Fibroblast of pulmonary artery (primary cell): Measurements from ENCODE around the gene GRAMD2B.

Source experiments
- DNase-seq: peaks from one replicate; pipeline ENCODE4 v3.0.0-alpha.2; 2010; ENCODE audit warnings: low read depth
- H3K4me3 ChIP-seq: replicated peaks from 2 replicates; pipeline ENCODE4 v1.5.1; 2011; ENCODE audit warnings: low read depth, mild to moderate bottlenecking, control low read depth, low read length, moderate library complexity
- TF ChIP-seq, protein P1 (sequence below): IDR thresholded peaks from 2 replicates; pipeline ENCODE4 v1.5.1; 2011; ENCODE audit warnings: mild to moderate bottlenecking, control low read depth, low read length, inconsistent platforms; ENCODE audit errors: missing control alignments

The GRAMD2B gene

DNA sequence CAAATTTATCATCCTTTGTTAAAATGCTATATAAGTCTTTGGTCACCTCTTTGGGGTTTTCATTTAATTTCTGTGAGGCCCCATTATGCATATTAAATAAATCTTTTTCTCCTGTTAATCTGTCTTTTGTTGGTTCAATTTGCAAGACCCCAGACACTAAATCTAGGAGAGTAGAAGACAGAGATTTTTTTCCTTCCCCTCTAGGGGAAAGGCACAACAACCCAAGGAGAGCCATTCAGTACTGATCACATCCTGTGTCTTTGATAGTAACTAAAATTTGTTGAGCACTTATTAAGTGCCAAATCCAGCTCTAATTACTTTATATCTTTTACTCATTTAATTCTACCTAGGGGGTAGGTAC lies 97.4 kb downstream of the GRAMD2B start:
- no peak overlapping the region for H3K4me3 ChIP-seq
- DNase-seq = no peak
- TF ChIP-seq, protein P1, sequence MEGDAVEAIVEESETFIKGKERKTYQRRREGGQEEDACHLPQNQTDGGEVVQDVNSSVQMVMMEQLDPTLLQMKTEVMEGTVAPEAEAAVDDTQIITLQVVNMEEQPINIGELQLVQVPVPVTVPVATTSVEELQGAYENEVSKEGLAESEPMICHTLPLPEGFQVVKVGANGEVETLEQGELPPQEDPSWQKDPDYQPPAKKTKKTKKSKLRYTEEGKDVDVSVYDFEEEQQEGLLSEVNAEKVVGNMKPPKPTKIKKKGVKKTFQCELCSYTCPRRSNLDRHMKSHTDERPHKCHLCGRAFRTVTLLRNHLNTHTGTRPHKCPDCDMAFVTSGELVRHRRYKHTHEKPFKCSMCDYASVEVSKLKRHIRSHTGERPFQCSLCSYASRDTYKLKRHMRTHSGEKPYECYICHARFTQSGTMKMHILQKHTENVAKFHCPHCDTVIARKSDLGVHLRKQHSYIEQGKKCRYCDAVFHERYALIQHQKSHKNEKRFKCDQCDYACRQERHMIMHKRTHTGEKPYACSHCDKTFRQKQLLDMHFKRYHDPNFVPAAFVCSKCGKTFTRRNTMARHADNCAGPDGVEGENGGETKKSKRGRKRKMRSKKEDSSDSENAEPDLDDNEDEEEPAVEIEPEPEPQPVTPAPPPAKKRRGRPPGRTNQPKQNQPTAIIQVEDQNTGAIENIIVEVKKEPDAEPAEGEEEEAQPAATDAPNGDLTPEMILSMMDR = no peak

DNA sequence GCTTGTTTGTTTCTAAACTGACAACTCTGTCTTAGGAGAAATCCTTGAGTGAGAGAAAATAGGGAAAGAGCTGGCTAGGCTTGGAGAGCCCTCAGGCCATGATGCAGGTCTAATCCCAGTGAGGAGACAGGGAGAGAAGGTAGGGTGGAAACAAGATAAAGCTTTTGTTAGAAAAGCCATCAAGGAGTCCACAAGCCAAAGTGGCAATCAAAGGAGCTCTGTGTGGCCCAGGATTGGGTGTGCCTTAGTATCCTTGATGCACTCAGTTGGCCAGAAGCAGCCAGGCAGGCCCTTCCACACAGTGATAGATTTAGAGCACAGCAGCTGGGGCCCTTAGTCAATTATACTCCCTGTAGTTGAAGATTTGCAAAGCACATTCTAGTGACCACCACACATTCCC lies 97.9 kb downstream of the GRAMD2B start:
- no peak overlapping the region for H3K4me3 ChIP-seq
- DNase-seq = no peak
- TF ChIP-seq, protein P1 = no peak

DNA sequence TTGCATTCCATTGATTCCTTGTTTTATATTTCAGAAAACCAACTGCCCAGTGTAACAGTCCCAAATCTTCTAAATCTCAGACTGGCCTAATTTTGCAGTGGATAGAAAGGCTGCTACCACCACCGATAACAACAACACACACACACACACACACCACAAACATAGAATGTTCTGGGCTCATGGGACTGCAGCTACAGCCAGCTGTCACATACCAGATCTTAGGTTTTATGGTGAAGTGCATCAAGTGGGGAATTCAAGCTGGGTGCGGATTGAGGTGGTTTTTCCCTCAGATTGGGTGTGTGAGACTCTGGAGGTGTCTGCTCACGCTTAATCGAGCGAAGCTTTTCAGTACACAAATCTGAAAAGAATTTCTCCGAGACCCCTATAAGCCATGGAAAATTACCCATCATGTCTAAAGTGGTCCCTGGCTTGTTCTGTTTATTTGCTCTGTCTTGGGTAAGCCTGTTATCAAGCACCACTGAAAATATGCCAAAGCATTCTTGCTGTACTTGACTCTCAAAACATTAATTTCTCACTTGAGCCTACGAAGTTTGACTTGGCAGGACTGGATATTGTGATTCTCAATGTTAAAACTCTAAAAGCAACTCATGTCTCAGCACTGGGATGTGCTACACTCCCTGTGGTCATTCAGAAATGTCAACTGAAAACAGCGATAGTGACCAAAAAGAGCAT lies 100.8 kb downstream of the GRAMD2B start:
- H3K4me3 ChIP-seq = no peak overlapping the region
- no peak for DNase-seq
- TF ChIP-seq, protein P1 = no peak

DNA sequence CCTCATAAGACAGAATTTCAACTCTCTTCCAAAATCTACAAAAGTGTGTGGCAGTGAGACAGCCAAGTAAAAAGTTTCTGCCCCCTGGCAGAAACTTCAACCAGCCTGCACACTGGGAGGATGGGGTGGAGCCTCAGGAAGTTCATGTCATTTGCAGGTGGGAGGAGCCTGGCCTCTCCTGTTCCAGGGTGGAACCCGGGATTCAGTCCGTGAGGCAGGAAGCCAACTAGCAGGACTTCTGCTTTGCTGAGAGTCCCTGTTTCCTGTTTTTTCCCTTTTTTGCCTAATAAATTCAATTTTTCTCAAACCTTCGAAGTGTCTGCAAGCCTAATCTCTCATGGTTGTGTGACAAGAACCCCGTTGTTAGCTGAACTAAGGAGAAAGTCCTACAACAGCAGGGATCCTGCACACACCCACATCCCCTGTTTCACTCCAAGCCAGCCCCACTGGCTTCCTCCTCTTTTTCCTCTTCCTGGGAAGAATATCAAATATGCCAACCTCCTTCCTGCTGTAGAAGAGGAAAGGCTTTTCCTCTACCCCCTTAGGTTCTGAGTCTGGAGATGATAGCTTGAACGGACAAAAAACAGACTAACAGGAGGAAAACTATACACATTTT lies 102.5 kb downstream of the GRAMD2B start:
- peak; percentile 54 for DNase-seq
- no peak overlapping the region for H3K4me3 ChIP-seq
- TF ChIP-seq, protein P1 = no peak

DNA sequence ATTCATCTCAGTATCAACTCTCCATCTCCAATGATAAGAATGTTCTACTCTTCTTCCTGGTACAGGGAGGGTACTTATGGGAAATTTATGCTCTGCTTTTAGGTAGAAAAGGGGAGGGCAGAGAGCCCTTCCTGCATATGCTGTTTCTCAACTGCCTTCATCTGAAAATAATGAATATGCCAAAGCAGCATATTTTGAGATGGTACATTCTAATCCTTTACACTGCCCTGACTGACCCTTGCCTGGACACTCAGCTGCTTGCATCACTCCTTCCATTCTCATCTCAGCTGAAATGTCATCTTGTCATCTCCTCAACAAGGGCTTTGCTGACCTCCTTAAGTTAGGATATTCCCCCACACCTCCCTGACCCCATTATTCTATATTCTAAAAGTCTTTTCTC lies 103.3 kb downstream of the GRAMD2B start:
- no peak for DNase-seq
- H3K4me3 ChIP-seq = no peak overlapping the region
- TF ChIP-seq, protein P1 = no peak

DNA sequence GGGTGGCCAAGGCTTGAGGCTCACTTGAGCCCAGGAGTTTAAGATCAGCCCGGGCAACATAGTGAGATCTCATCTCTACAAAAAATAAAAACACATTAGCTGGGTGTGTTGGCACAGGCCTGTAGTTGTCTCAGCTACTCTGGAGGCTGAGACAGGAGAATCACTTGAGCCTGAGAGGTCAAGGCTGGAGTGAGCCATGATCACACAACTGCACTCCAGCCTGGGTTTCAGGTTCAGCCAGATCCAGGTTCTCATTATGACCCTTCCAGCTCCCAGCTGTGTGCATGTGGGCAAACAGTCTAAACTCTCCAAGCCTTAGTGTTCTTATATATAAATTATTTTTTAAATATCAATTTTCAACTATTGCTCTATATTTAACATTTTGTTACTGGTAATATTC lies 103.9 kb downstream of the GRAMD2B start:
- DNase-seq = no peak
- TF ChIP-seq, protein P1 = no peak

DNA sequence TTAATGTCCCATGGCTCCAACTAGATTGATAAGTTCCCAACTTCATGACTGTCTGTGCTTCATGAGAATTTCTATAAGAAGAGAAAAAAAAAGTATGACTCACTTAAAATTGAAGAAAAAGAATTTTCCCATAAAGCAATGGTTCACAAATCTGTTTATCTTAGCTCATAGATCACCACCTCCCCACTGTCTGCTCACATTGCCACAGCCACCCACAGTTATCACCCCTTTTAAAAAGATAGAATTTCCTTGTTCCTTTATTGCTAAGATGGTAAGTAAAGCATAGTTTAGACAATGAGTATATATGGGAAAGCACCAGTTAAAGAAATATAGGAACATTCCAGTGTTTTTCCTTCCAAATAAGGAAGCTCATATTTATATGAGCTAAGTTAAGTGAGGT lies 104.7 kb downstream of the GRAMD2B start:
- TF ChIP-seq, protein P1 = no peak
- DNase-seq = peak; percentile 35
- H3K4me3 ChIP-seq = no peak overlapping the region

More for the DNA sequence above, 103.9 kb downstream of the GRAMD2B start:
- no peak overlapping the region for H3K4me3 ChIP-seq
